Measurements from ENCODE around the gene LGR4.

The LGR4 gene

DNA sequence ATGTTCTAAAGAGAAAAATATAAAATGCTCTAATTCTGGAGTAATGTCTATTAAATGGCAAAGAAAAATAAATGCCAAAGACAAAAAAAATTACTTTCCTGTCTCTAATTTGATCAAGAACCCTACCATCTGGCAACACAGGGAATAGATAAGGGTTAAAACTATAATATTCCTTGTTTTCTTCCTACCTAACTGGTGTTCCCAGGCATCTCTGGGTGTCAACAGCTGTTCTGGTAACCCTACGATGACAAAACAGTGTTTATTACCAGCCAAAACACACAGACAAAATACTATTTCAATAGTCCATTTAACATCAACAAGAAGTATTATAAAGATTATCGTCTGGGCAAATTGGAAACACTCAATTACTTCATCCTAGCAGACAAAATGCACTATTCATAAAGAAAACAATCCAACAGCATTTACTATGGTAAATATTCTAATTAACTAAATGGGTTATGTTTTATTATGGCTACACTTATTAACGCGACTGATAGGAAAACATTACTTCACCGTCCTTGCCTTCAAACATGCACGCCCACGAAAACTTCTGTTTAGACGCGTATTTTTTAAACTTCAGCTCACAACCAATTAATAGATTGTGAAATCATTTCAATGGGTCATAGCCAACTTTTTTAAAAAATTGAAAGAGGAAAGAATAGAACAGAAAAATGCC lies 50.6 kb downstream of the LGR4 start:
- no peak for DNase-seq

DNA sequence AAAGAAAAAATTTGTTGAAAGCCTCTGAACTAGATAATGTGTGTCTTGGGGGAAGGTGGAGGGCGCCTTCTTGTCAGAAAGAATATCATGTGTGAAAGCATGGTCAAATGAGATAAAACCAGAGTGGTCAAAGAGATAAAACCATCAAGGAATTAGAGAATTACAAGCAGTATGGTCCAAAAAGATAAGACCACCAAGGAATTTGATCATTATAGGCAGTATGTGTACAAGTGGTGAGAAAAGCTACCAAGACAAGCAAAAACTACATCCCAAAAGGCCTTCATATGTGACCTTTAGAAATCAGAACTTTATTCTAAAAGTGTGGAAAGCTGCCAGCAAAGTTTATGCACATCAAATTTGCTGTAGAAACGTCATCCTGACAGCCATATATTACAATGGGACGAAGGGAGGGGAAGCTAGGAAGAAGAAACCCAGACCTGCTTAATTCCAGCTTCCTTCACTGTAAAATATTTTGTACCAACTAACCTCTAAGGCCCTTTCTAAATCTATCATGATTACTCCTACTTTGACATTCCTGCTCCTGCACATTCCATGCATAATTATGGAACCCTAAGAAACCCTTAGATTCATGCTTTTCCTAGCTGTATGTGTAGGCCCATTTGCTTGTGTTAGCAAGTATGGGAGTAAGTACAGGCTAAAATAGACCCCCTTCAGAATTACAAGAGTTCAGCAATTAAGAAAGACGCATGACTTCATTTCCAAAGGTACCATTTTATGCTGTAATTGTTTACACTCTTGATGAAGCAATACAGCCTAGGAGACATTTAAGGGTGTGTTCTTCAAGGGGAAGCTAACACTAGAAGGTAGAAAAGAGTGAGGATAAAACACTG lies 51.6 kb downstream of the LGR4 start:
- DNase-seq, result no peak

DNA sequence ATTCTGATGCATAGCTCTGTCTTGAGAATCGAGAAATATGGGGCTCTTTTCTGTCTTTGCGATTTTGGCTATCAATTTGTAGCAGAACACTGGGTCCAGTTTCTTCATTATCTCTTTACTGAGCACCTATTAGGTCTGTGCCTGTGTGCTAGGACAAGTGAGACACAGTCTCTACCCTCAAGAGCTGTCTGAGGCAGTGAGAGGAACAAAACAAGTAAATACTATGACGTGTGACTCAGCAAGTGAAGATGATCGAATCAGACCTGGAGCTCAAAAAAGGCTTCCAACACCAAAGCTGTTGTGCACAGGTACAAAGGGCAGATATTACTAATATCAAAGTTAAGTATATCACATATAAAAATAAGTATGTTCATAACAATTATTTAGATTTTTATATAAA lies 52.4 kb downstream of the LGR4 start:
- DNase-seq, result no peak

DNA sequence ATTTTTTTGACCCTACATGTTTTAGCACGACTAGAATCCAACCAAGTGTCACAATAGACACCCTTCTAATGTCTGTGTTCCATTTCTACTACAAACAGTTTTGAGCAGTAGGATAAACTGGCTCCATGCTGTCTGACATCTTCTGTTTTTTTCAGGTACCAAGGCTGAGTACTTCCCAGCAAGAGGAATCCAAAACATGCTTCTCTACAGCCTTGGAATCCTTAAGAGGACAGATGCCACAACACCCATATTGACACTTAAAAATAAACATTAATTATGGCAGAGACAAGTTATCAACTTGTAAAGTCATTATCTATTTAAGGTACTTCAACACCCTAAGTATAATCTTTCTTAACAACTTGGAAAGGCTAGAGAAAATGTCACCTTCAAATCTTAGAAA lies 54.2 kb downstream of the LGR4 start:
- no peak for DNase-seq

DNA sequence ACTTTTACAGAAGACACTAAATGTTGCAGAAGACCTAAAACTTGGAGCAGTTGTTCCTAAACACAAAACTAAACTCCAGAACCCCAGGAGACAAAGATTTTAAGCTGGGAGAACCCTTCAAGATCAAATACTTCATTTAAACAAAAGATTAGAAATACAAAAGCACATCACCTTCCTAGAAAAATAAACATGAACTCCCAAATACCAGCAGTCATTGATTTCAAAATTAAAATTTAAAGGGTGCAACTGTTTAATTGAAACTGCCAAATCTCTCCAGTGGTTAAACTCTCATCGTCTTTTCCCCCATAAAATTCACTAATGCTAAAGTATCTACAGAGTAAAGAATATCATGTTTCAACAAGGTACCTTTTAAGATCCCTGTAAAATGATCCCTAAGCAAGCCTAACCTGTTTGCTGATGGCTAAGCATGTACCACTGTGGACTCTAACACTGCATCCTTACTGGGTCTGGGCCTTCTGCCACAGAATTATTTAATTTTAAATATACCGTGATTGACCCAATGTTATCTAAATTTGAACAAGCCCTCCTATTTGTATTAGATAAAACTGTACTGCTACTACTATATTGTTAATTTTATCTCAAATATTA lies 55.9 kb downstream of the LGR4 start:
- no peak for DNase-seq

DNA sequence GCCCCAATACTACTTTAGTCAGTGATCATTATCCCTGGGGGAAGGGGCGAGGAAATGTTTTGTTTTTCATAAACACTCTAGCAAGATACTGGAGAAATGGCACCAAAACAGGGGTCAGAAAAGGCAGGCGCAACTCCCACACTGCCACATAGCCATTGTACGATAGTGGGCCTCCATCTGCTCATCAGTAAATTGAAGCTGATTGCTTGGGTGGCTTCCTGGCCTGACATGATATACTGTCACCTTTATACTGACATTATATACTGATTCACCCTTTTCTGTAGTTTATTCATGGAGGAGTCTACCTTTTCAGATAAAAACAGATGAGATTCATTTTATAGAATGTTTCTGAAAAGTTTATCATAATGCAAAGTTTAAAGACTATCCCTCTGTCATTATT lies 57.9 kb downstream of the LGR4 start:
- no peak for DNase-seq

DNA sequence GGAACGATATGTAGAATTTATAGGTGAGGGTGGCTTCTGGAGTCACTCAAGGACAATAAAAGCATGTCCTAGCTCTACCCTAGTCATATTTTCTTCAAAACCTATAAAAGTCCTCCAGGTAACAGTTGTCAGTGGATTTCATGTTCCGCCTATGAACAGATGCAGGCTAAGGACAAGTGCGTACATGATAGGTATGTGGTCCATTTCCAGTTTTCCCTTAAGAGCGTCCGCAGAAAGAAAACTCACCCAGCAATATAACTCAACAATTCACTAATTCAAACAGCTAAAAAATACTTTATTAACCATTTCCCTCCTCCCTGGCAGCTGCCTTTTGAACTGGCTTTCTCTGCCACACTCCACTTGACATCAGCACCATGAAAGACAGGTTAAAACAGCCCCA lies 59.4 kb downstream of the LGR4 start:
- DNase-seq, result no peak

DNA sequence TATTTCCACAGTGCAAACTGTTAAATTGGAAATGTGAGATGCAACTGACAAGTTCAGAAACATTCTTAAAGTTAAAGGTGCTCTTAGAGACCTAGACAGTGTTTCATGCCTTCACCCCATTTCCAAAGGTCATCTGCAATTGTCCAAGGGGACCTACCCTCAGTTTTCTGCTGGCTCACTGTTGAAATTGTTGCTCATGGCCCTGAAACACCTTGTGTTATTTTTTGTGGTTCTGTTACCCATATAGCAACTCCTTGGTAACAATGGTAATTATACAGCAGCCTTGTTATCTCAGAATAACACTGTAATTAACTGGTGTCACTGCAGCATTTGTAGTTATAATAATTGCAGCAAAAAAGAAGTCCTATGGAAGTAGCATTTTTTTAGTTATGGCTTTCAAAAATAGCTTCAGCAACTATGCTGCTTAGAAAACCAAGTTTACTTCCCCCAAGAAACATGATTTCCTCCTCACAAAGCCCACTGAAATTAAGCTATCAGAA lies 60.3 kb downstream of the LGR4 start:
- DNase-seq, result no peak

DNA sequence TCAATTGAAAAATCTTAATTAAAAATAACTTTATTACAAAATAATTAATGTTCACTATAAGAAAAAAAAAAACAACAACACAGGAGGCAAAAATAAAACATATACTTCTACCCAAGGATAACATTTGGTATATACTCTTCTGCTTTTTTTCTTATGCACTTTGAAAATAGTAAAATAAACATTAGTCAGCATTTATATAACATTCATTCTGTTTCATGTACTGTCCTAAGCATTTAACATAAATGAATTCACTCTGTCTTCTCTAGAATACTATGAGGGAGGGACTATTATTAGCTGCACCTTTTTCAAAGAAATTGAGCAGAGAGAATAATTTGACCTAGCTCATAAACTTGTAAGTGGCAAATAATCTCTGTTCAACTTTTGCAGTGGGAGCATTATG lies 61.3 kb downstream of the LGR4 start:
- DNase-seq, result no peak

DNA sequence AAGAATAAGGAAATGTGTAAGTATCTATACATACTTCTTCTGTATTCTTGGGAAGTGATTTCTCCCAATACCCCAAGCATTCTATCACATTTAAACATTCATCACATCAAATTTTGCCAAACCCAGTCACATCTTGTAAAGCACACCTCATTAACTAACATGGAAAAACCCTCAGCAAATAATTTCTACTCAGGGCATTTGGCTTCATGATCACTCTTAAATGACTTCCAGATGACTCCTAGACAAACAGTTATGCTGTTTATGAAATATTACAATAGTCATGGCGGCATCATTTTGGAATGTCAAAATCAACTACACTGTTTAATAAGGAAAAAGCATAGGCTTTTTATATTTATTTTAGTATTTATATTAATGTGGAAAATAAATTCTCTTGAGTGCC lies 62.3 kb downstream of the LGR4 start:
- DNase-seq, result no peak

DNA sequence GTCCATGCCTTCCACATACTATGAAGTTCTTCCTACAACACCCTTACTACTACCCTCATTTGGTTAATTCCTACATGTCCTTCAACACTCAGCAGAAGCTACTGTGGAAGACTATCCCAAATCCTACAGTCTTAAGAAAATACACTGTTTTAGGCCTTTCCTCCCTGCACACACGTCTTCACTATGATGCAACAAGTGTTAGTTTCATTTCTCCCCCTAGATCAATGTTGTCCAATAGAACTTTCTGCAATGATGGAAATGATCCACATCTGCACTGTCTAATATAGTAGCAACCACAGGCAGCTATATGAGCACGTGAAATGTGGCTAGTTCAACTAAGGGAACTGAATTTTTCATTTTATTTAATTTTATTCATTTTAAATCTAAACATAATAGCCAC lies 62.8 kb downstream of the LGR4 start:
- DNase-seq, result no peak

DNA sequence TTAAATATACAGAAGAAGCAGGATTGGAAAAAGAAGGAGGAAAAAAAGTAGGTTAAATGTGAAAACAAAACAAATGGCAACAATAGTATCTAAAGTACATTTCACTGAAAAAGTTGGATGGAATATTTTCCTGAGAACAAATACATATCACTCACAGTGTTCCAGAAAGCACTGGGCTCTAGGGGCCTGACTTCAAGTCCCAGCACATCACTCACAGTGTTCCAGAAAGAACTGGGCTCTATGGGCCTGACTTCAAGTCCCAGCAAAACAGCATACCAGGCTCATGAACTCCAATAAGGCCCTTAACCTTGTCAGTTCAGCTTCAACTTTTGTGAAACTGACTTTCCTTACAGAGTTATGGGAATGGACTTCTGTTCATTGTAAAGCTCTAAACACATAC lies 63.5 kb downstream of the LGR4 start:
- DNase-seq, result no peak

DNA sequence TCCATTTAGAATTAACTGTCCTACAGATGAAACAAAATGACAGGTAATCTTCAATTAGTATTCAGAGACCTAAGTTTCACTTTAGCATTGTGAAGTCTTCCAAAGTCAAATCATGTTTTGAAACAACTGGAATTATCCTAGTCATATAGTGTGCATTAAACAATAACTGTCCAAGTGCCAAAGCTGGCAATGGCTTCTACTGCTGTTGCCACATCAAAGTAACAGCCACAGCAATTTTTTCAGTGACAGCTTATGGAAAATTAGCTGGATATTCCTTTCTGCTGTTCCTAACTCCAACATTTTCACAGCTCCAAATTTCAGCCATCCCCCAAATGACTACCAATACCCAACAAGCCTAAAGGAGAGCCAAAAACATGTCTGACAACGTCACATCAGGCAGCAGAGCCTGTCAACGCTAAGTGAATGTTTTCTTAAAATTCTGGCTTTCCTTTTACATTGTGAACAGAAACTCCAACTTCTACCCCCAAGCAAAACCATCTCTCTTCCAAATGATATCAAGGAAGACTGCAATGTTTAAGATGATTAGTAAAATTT lies 64.3 kb downstream of the LGR4 start:
- no peak for DNase-seq

DNA sequence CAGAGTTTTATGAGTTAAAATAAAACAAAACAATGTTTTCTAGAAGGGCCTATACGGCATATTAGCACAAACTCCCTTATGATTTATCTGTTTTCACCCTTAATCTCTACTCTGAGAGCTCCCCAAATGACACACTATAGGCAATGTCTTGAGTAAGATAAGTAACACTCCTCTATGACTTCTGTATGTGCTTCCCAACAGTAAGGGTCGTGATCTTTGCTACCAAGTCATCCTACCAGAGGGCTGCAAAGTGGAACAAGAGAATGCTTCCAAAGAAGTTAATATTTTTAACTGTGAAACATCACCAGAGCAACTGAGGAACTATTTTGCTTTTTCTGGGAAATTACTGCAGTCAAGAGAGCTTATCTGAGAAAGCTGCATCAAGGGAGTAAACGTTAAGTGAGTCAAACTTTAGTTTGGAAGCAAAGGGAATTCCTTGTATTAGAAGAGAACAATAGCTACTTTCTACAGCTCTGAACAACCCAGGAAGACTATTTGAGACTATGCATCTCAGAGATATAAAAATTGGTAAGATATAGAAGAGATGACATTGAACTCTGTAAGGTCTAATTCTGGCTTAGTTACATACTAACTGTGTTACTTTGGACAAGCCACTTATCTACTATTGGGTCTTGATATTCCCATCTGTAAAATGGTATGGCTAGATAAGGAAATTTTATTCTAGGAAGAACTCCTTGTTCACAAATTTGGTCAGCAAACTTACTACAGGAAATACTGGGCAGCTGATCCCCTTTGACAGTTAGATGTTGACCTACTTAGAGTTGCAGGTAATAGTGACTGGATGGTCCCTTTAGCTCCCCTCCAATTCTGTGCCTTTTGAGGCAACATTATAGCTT lies 65.9 kb downstream of the LGR4 start:
- no peak for DNase-seq

DNA sequence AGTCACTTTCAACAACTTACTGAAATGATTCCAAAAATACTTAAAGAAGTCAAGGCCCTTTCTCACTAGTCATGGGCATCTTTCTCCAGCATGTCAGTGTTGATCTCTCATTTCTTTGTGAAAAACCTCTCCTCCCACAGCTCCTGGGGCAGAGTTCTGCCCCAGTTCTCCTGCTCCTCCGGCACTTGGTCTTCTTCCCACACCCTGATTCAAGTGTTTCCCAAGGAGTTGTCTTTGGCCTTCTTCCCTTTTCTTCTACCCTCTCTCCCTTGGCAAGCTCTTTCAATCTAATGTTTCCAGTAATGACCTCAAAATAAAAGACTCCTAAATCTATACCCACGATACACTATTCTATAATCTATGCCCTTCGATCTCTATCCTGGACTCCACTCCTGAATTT lies 67.5 kb downstream of the LGR4 start:
- DNase-seq, result no peak

DNA sequence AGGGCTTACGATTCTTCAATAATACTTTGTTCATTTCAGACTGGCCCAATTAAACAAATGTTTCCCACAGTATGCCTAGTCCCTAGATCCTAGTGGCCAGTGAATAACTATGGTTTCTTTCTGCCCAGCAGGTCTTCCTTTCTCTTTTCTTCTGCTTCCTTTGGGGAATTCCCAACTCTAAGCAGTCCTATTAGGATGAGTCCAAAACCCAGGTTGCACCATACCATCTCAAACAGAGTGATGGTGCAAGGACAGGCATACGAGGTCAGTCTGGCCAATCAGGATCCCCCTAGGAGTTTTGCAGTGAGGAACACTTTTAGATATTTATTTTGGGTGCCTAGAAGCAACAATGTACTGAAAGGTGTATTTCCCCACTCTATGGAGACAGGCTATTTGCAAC lies 68.2 kb downstream of the LGR4 start:
- no peak for DNase-seq

DNA sequence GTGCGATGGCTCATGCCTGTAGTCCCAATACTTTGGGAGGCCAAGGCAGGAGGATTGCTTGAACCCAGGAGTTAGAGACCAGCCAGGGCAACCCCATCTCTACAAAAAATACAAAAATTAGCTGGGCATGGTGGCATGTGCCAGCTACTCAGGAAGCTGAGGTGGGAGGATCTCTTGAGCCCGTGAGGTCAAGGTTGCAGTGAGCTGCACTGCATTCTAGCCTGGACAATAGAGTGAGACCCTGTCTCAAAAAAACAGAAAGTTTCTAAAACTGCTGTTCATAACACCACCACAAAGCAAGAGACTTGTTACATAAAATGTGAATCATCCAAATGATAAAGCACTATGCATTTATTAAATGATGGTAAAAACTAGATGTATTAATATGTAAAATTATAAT lies 69.4 kb downstream of the LGR4 start:
- DNase-seq, result no peak

DNA sequence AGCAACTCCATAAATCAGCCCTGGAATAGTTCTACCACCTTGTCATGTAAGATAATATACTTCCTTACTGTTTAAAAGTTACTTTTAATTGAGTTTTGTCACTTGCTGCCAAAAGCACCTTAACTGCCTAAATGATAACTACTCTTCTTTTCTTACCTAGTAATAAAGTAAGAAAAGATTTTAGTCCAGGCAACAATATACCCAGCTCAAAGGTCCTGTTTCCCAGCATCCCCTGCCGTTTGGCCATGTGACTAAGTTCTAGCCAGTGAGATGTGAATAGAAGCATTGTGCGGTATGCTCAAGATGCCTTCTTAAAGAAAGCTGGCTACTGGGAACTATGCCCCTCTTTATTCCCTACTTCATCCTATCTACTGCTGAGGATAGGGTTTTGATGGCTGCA lies 70.1 kb downstream of the LGR4 start:
- no peak for DNase-seq

DNA sequence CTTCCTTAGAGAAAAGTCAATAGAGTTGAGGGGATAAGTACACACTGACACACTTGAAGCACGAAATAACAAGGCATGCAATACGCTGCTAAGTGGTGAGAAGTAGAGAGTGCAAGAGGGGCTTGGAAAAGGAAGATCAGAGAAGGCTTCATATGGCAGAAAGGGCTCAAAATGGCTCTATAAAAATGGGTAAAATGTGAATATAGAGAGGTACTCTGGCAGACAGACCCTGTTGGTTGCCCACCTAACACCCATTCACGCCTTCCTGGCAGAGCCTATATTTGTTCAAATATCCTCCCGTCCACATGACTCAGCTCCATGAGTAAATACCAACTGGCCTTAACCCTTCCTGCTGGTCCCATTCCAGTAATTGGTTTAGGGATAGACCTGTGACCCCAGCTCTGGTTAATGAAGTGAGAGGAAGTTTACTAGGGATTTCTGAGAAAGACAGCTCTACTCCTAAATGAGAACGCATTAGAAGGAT lies 70.7 kb downstream of the LGR4 start:
- DNase-seq, result no peak

DNA sequence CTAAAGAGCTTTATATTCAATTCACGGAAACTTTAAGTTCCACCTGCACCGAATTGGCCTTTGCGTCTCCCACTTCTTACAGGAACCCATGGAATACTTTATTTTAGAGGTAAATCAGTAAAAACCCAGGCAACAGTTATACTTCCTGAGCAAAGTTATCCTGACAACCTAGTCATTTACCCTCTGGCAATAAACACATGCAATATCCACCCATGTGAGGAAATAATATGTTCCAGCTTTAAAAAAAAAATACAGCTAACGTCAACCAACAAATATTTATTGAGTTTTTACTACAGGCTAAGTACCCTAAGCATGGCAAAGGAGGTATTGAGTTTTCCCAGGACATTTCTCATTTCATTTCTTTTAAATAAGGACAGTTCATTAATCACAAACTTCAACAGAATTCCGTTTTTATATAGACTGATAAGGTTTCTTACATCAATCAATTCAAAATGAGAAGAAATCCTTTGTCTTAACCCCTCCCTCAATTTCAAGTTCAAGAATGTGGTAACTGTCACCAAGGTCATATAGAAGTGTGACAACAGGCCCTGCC lies 71.2 kb downstream of the LGR4 start:
- no peak for DNase-seq

DNA sequence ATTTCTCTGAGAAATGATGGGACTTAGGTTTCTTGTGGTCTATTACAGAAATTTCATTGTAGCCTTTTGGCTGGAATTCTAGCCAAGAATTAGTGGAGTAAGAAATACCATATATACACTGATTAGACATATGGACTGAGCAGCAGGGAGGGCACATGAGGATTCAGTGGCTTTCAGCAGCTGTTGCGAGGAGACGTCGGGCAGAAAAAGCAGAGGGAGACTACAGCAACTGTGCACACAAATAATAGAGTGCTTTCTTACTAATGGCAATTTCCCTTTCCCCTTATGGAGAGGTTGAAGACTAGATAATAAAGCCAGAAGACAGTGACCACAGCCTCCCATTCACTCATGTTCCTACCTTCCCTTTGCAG lies 74.2 kb downstream of the LGR4 start:
- no peak for DNase-seq

DNA sequence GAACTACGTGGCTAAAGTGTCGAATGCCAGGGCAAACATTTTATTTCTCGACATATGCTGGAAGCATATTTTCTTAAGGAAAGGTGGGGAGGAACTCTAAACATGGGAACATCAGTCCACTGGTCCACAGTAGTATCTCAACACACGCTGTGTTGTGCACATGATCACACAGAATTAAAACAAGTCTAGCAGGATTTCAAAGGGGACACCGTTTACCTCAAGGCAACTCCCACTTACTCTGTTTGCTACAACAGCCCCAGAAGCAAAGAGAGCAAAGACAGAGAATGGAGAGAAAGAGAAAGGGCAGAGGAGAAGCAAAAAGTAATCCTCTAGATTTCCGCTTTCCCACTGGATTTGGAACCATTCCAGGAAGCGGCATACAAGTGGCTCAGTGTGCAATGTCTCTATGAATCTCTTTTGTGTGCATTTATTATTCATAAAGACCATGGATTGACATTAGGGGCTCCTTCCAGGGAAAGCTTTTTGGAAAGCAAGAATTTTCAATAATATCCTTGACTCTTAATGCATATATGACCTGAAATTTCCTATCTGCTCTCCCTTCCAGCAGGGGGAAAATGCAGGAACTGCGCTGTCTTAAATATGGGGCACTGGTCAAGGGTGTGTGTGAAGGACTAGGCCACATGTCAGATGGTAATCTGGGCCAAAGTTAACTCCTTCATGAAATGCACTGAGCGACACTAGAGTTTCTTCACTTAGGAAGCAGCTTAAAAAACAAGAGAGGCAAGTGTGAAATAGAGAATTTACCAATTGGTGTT lies 74.8 kb downstream of the LGR4 start:
- DNase-seq, result no peak

Data from activated naive CD4-positive, alpha-beta T cell treated with anti-CD3 and anti-CD28 coated beads, Interleukin-2, amount 50 U/mL, for 16 hours (primary cell).